Loucy (cell line): ENCODE measurements around the gene UBE2J1.

ENCODE experiments used
- H2AFZ ChIP-seq: fragments of 200-600 bp; sonication (generic); 2 replicates; pipeline ENCODE4 v1.6.0; 2016; ENCODE audit warnings: antibody characterized with exemption, mild to moderate bottlenecking, low read length, moderate library complexity
- H3F3A ChIP-seq: fragments of 200-600 bp; 2 replicates; pipeline ENCODE4 v1.6.0; 2016; ENCODE audit warnings: antibody characterized with exemption, low read depth, mild to moderate bottlenecking
- H3K27me3 ChIP-seq: fragments of 200-600 bp; sonication (generic); 2 replicates; pipeline ENCODE4 v1.6.1; 2014; ENCODE audit warnings: low read length, mild to moderate bottlenecking; ENCODE audit not compliant: insufficient read depth, poor library complexity, severe bottlenecking
- H3K36me3 ChIP-seq: fragments of 200-600 bp; sonication (generic); 2 replicates; pipeline ENCODE4 v1.6.1; 2016; ENCODE audit warnings: low read length; ENCODE audit not compliant: insufficient read depth
- H3K4me1 ChIP-seq: fragments of 200-600 bp; sonication (generic); 2 replicates; pipeline ENCODE4 v1.5.1; 2014; ENCODE audit warnings: low read length, mild to moderate bottlenecking; ENCODE audit not compliant: insufficient read depth, poor library complexity, severe bottlenecking
- H3K4me2 ChIP-seq: fragments of 200-600 bp; sonication (generic); 2 replicates; pipeline ENCODE4 v1.6.0; 2014; ENCODE audit warnings: antibody characterized with exemption, low read length, low read depth, mild to moderate bottlenecking; ENCODE audit not compliant: poor library complexity, severe bottlenecking
- H3K4me3 ChIP-seq: fragments of 200-600 bp; sonication (generic); 2 replicates; pipeline ENCODE4 v1.5.1; 2014; ENCODE audit warnings: low read length, mild to moderate bottlenecking, mixed read lengths; ENCODE audit not compliant: poor library complexity, severe bottlenecking
- H3K79me2 ChIP-seq: fragments of 200-600 bp; sonication (generic); 2 replicates; pipeline ENCODE4 v1.6.1; 2014; ENCODE audit warnings: low read length; ENCODE audit not compliant: insufficient read depth
- H3K9ac ChIP-seq: fragments of 200-600 bp; sonication (generic); 2 replicates; pipeline ENCODE4 v1.6.0; 2014; ENCODE audit warnings: mild to moderate bottlenecking, low read depth, low read length, moderate library complexity; ENCODE audit not compliant: poor library complexity, severe bottlenecking
- H3K9me2 ChIP-seq: fragments of 200-600 bp; sonication (generic); replicated peaks from 2 replicates; pipeline ENCODE4 v1.6.1; 2016; ENCODE audit warnings: low read depth, low read length, mixed read lengths
- H3K9me3 ChIP-seq: fragments of 200-600 bp; sonication (generic); 2 replicates; pipeline ENCODE4 v1.6.1; 2014; ENCODE audit warnings: mild to moderate bottlenecking, antibody characterized with exemption, low read length, low read depth; ENCODE audit not compliant: insufficient read depth
- H4K20me1 ChIP-seq: fragments of 200-600 bp; sonication (generic); 2 replicates; pipeline ENCODE4 v1.6.0; 2014; ENCODE audit warnings: antibody characterized with exemption, low read length, mild to moderate bottlenecking; ENCODE audit not compliant: insufficient read depth, poor library complexity, severe bottlenecking
- EZH2phosphoT487 ChIP-seq: fragments of 200-600 bp; IDR thresholded peaks from 2 replicates; pipeline ENCODE4 v1.6.1; 2018; ENCODE audit warnings: antibody characterized with exemption, mild to moderate bottlenecking, moderate library complexity, borderline replicate concordance
- TF ChIP-seq, protein P1 (sequence below): fragments of 200-600 bp; sonication (generic); conservative IDR thresholded peaks from 2 replicates; pipeline ENCODE4 v1.5.1; 2014; ENCODE audit warnings: mild to moderate bottlenecking, antibody characterized with exemption, low read length

The UBE2J1 gene

DNA sequence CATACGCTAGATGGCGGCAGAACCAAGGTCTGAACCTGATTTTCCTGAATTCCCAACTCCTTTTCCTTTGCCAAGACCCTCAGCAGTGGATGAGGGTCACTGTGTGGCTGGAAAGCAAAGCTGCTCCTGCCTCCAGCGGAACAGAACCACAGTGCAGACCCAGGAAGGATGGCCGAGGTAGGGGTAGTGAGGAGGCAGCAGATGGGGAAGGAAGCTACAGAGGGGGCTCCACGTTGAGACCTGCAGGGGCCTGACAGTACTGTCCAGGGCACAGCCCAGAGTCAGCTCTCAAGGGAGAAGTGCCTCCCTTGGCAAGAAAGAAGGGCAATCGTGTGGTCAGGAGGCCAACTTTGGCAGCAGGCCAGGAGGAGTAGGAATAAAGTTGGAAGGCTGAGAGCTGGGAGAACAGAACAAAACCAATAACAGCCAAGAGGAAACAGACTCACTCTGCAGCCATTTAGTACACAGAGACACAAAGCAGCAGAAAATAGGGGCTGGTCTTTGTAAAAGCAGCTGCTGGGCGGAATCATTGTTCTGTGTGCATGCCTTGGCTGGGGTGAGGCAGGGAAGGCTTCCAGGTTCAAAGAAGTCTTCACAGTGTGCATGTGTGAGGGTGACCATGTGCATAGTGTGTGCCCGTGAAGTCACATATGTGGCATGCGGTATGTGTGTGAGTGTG lies 40.5 kb downstream of the UBE2J1 start:
- H4K20me1 ChIP-seq = no peaks in the 10 kb centered on the region
- H3K36me3 ChIP-seq = no peaks in the 10 kb centered on the region; the same call in 1 of the 2 replicates
- no peak for TF ChIP-seq EZH2phosphoT487
- TF ChIP-seq, protein P1, sequence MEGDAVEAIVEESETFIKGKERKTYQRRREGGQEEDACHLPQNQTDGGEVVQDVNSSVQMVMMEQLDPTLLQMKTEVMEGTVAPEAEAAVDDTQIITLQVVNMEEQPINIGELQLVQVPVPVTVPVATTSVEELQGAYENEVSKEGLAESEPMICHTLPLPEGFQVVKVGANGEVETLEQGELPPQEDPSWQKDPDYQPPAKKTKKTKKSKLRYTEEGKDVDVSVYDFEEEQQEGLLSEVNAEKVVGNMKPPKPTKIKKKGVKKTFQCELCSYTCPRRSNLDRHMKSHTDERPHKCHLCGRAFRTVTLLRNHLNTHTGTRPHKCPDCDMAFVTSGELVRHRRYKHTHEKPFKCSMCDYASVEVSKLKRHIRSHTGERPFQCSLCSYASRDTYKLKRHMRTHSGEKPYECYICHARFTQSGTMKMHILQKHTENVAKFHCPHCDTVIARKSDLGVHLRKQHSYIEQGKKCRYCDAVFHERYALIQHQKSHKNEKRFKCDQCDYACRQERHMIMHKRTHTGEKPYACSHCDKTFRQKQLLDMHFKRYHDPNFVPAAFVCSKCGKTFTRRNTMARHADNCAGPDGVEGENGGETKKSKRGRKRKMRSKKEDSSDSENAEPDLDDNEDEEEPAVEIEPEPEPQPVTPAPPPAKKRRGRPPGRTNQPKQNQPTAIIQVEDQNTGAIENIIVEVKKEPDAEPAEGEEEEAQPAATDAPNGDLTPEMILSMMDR = no peak
- H2AFZ ChIP-seq = no peak overlapping the region
- no peaks in the 10 kb centered on the region for H3K79me2 ChIP-seq
- H3K27me3 ChIP-seq = no peaks in the 10 kb centered on the region
- H3F3A ChIP-seq = no peaks in the 10 kb centered on the region
- no peaks in the 10 kb centered on the region for H3K9me3 ChIP-seq
- no peaks in the 10 kb centered on the region for H3K4me1 ChIP-seq
- no peak overlapping the region for H3K4me3 ChIP-seq
- H3K9ac ChIP-seq = no peak overlapping the region
- no peaks in the 10 kb centered on the region for H3K9me2 ChIP-seq
- H3K4me2 ChIP-seq = no peak overlapping the region

DNA sequence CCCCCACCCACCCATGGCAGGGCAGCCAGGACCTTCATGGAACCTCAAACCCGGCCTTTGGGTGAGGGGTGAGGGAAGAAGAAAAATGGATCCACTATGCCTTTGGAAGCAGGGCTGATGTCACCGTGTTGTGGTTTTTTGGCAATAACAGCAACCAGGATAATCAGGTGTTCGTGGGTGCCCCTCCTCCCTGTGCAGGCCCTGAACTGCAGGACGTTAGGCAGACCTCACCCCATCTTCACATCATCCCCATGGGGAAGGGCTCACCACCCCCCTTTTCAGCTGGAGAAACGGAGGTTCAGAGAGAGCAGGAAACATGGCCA lies 41.0 kb downstream of the UBE2J1 start:
- Histone ChIP-seq H4K20me1 (no peaks in the 10 kb centered on the region), H3K4me2 (no peak overlapping the region), H3K36me3 (no peaks in the 10 kb centered on the region; the same call in 1 of the 2 replicates), H3F3A (no peaks in the 10 kb centered on the region), H3K9me2 (no peaks in the 10 kb centered on the region), H2AFZ (no peak overlapping the region), H3K9ac (no peak overlapping the region), H3K9me3 (no peaks in the 10 kb centered on the region), H3K4me3 (no peak overlapping the region), H3K27me3 (no peaks in the 10 kb centered on the region), H3K79me2 (no peaks in the 10 kb centered on the region), H3K4me1 (no peaks in the 10 kb centered on the region)
- TF ChIP-seq EZH2phosphoT487 = no peak
- TF ChIP-seq, protein P1 = no peak

DNA sequence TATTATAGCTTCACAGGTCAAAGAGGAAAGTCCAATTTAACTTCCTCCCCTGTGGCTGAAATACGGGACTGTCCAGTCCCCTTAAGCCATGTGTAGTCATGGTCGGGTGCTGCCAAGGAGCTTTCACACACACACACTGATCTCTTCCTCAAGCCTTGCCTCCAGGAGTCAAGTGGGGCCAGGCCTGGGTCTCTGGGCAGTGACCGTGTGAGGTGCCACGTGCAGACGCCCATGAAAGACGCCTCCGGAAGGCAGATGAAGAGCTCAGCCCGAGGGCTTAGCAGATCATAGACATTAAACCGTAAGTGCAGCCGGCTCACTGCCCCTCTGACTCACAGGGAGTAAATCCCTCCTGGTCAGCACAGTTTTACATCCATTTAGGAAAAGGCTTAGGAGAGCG lies 41.6 kb downstream of the UBE2J1 start:
- no peak overlapping the region for H2AFZ ChIP-seq

More for the DNA sequence above, 41.6 kb downstream of the UBE2J1 start:
- Histone ChIP-seq H3K79me2 (no peaks in the 10 kb centered on the region), H3K4me2 (no peak overlapping the region), H4K20me1 (no peaks in the 10 kb centered on the region), H3F3A (no peaks in the 10 kb centered on the region), H3K9me3 (no peaks in the 10 kb centered on the region), H3K27me3 (no peaks in the 10 kb centered on the region), H3K4me1 (no peaks in the 10 kb centered on the region), H3K4me3 (no peak overlapping the region), H3K9me2 (no peaks in the 10 kb centered on the region), H3K9ac (no peak overlapping the region), H3K36me3 (no peaks in the 10 kb centered on the region; the same call in 1 of the 2 replicates)
- no peak for TF ChIP-seq EZH2phosphoT487
- TF ChIP-seq, protein P1 = no peak
